ENCODE measurements around the gene PICALM.
"Not testable (repeated sequence)": the region's sequence is repeated elsewhere in the genome, so short reads cannot be mapped to it uniquely, and the experiment has no call there.

The PICALM gene

DNA sequence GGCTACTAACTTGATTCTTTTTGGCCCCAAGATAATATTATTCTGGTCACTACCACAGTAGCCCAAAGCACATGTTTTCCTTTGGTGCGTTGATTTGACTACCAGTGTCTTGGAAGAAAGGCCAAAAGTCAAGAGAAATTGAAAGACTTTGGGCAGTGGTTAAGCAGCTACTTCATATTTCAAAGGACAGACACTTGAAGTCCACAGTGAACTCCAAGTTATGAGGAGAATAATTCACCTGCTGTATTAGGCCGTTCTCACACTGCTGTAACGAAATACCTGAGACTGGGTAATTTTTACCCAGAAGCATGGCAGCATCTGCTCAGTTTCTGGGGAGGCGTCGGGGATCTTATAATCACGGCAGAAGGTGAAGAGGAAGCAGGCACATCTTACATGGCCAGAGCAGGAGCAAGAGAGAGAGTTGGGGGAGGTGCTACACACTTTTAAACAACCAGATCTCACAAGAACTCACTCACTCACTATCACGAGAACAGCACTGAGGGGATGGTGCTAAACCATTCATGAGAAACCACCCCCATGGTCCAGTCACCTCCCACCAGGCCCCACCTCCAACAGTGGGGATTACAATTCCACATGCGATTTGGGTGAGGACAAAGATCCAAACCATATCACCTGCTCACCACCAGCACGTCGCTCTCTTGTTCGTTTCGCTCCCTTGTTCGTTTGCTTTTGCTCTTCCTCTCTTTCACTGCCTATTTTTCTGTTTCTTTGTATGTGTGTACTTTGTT lies 40.2 kb upstream of the PICALM start:
- no peak for DNase-seq (ENCODE audit: low spot score)
- TF ChIP-seq CTCF (IDR thresholded peaks at IDR 0.05; ENCODE audit: extremely low read depth, insufficient read depth, missing control alignments), result no peak
- in situ Hi-C loops (cut with MboI; ENCODE audit: low pct_unique_long_range_greater_than_20kb, low sequenced_read_pairs, unreplicated experiment), result no loop called here

- DNase-seq (ENCODE audit: low spot score), result no peak
- TF ChIP-seq CTCF (IDR thresholded peaks at IDR 0.05; ENCODE audit: extremely low read depth, insufficient read depth, missing control alignments), result no peak
- in situ Hi-C loops (cut with MboI; ENCODE audit: low pct_unique_long_range_greater_than_20kb, low sequenced_read_pairs, unreplicated experiment), result no loop called here
Observed at GRCh38 chr11:86108191-86108590, 39.3 kb upstream of the PICALM start.

DNA sequence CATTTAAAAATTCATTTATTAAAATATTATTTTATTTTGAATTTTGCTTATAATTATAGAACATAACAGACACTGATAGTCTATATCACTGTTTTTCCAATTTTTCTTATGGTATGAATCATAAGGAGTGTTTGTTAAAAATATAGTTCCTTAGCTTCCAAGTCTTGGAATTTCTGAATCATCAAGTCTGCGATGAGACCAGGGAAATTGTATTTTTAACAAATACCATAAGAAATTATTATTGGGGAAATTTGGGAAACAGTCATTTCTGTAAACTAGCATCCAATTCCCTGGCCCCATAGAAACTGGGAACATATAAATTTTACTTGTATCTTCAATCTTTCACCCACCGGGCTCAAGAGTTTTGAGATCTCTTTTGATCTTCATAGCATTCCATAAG lies 38.0 kb upstream of the PICALM start:
- DNase-seq (ENCODE audit: low spot score), result no peak
- TF ChIP-seq CTCF (IDR thresholded peaks at IDR 0.05; ENCODE audit: extremely low read depth, insufficient read depth, missing control alignments), result no peak
- in situ Hi-C loops (cut with MboI; ENCODE audit: low pct_unique_long_range_greater_than_20kb, low sequenced_read_pairs, unreplicated experiment), result no loop called here

GRCh38 chr11:86106031-86106430 lies 37.1 kb upstream of the PICALM start:
- DNase-seq (ENCODE audit: low spot score); in situ Hi-C loops (cut with MboI; ENCODE audit: low pct_unique_long_range_greater_than_20kb, low sequenced_read_pairs, unreplicated experiment): not testable (repeated sequence)

- in situ Hi-C loops (cut with MboI; ENCODE audit: low pct_unique_long_range_greater_than_20kb, low sequenced_read_pairs, unreplicated experiment); DNase-seq (ENCODE audit: low spot score): not testable (repeated sequence)
Observed at GRCh38 chr11:86105601-86106000, 36.7 kb upstream of the PICALM start.

- DNase-seq (ENCODE audit: low spot score), result no peak
- TF ChIP-seq CTCF (IDR thresholded peaks at IDR 0.05; ENCODE audit: extremely low read depth, insufficient read depth, missing control alignments), result no peak
- in situ Hi-C loops (cut with MboI; ENCODE audit: low pct_unique_long_range_greater_than_20kb, low sequenced_read_pairs, unreplicated experiment), result no loop called here
Observed at GRCh38 chr11:86103808-86104207, 34.9 kb upstream of the PICALM start.

GRCh38 chr11:86101941-86102407 lies 33.1 kb upstream of the PICALM start:
- in situ Hi-C loops (cut with MboI; ENCODE audit: low pct_unique_long_range_greater_than_20kb, low sequenced_read_pairs, unreplicated experiment), result no loop called here
- DNase-seq (ENCODE audit: low spot score), result no peak
- TF ChIP-seq CTCF (IDR thresholded peaks at IDR 0.05; ENCODE audit: extremely low read depth, insufficient read depth, missing control alignments), result no peak

DNA sequence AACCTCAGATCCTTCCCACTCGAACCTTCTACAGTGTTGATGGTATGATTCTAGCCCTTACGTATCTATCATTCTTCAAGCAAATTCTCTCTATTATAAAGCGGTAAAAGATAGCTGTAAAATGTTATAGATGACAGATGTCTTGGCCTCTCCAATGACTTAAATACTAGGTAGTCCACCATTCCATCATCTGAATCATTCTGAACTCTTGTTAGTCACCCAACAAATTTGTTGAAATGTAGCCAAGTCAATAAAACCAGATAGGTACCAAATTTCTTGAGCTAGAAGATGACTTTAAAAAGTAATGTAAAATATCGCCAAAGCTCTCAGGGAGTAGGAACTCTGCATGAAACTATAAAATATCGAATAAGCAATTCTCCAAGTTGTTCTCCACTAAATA lies 32.6 kb upstream of the PICALM start:
- in situ Hi-C loops (cut with MboI; ENCODE audit: low pct_unique_long_range_greater_than_20kb, low sequenced_read_pairs, unreplicated experiment), result no loop called here
- no peak for DNase-seq (ENCODE audit: low spot score)
- no peak for TF ChIP-seq CTCF (IDR thresholded peaks at IDR 0.05; ENCODE audit: extremely low read depth, insufficient read depth, missing control alignments)
